GM12878 (cell line): ENCODE data around the gene CNRIP1. TPM values are rescaled to one million over a fixed set of nuclear protein-coding genes. Genes with fewer than 3 reads are reported as not detected.

Source experiments
- ATAC-seq: fragments of 200-7000 bp; cut with Tn5 transposase; 3 replicates; pipeline ENCODE4 v1.9.1; 2020; ENCODE audit warnings: mild to moderate bottlenecking, moderate library complexity
- BruUV-seq: library from RNA; stranded (reverse); fragments of 400-500 nt; replicated peaks from 2 replicates; lab custom pipeline; 2021; lab: Mats Ljungman, UMichigan
- CTCF ChIA-PET: fragments of 300-600 bp; sonication (Branson Sonifier 250); formaldehyde crosslinking; extraction: SDS; loops from one replicate; lab custom pipeline; 2021; ENCODE audit warnings: inconsistent platforms; lab: Yijun Ruan, JAX
- POLR2A ChIA-PET: fragments of 350-600 bp; formaldehyde crosslinking; extraction: SDS; loops from one replicate; lab custom pipeline; 2021; ENCODE audit warnings: inconsistent platforms; lab: Charles Lee
- RAD21 ChIA-PET: fragments of 300-600 bp; sonication (Branson Sonifier 250); formaldehyde crosslinking; loops from one replicate; lab custom pipeline; 2023; ENCODE audit warnings: antibody characterized with exemption; ENCODE audit not compliant: unreplicated experiment; lab: Charles Lee
- SMC1A ChIA-PET: fragments of 300-600 bp; sonication (Branson Sonifier 250); formaldehyde crosslinking; loops from one replicate; lab custom pipeline; 2023; ENCODE audit not compliant: unreplicated experiment, uncharacterized antibody; lab: Charles Lee
- DNase-seq: peaks from one replicate; pipeline ENCODE4 v3.0.0-alpha.2; 2011; ENCODE audit warnings: low read depth, low spot score
- FAIRE-seq: peaks from 3 replicates; lab custom pipeline; 2011; peaks lifted over from hg19 to GRCh38; lab: Jason Lieb, UNC
- H2AFZ ChIP-seq: 2 replicates; pipeline ENCODE4 v1.6.0; 2011; ENCODE audit warnings: low read depth, low read length, control low read depth; ENCODE audit not compliant: control insufficient read depth
- H3K27ac ChIP-seq: 2 replicates; pipeline ENCODE4 v1.5.1; 2011; ENCODE audit warnings: control low read depth; ENCODE audit not compliant: control insufficient read depth, insufficient read depth
- H3K27me3 ChIP-seq, 2 experiments: replicated peaks in 1 of 2; 2 replicates each; pipeline versions ENCODE4 v1.6.0 to v1.6.1; 2011; ENCODE audit warnings: low read length in 1 of 2; ENCODE audit not compliant: control insufficient read depth in 2 of 2, insufficient read depth in 2 of 2
- H3K36me3 ChIP-seq, 2 experiments: 2 replicates each; pipeline ENCODE4 v1.5.1; 2011; ENCODE audit warnings: low read length in 1 of 2; ENCODE audit not compliant: control insufficient read depth in 2 of 2, insufficient read depth in 2 of 2
- H3K4me1 ChIP-seq: 2 replicates; pipeline ENCODE4 v1.6.1; 2011; ENCODE audit warnings: mild to moderate bottlenecking, low read length, moderate library complexity, mixed read lengths; ENCODE audit not compliant: control insufficient read depth, insufficient read depth
- H3K4me2 ChIP-seq: 2 replicates; pipeline ENCODE4 v1.6.0; 2011; ENCODE audit warnings: control low read depth; ENCODE audit not compliant: control insufficient read depth, insufficient read depth
- H3K4me3 ChIP-seq: fragments of 200-600 bp; sonication (generic); 2 replicates; pipeline ENCODE4 v1.5.1; 2016
- H3K79me2 ChIP-seq: 2 replicates; pipeline ENCODE4 v1.6.0; 2011; ENCODE audit warnings: low read length; ENCODE audit not compliant: control insufficient read depth, insufficient read depth
- H3K9ac ChIP-seq: 2 replicates; pipeline ENCODE4 v1.8.0; 2011; ENCODE audit warnings: low read length, control low read depth, mixed read lengths; ENCODE audit not compliant: control insufficient read depth, insufficient read depth
- H3K9me3 ChIP-seq: replicated peaks from 3 replicates; pipeline ENCODE4 v1.5.1; 2011; ENCODE audit warnings: mild to moderate bottlenecking, low read length; ENCODE audit not compliant: control insufficient read depth, insufficient read depth
- H4K20me1 ChIP-seq: 2 replicates; pipeline ENCODE4 v1.6.0; 2011; ENCODE audit not compliant: control insufficient read depth, insufficient read depth
- ATF2 ChIP-seq: IDR thresholded peaks from 2 replicates; pipeline ENCODE4 v1.6.1; 2012; ENCODE audit warnings: low read length, inconsistent platforms
- BACH1 ChIP-seq: fragments of 450-650 bp; IDR thresholded peaks from 2 replicates; pipeline ENCODE4 v1.6.1; 2017; ENCODE audit warnings: mild to moderate bottlenecking, borderline replicate concordance
- BCL11A ChIP-seq: IDR thresholded peaks from 2 replicates; pipeline ENCODE4 v1.6.1; 2011; ENCODE audit warnings: low read depth, low read length
- BCL3 ChIP-seq: IDR thresholded peaks from 2 replicates; pipeline ENCODE4 v1.6.1; 2011; ENCODE audit warnings: borderline replicate concordance, low read depth, mild to moderate bottlenecking, moderate library complexity, low read length; ENCODE audit not compliant: insufficient read depth, poor library complexity, severe bottlenecking
- BMI1 ChIP-seq: fragments of 450-650 bp; IDR thresholded peaks from 2 replicates; pipeline ENCODE4 v1.6.1; 2016; ENCODE audit warnings: mild to moderate bottlenecking, moderate library complexity, borderline replicate concordance
- CBFB ChIP-seq: IDR thresholded peaks from 2 replicates; pipeline ENCODE4 v1.6.1; 2016; ENCODE audit warnings: antibody characterized with exemption, low read depth
- CREB1 ChIP-seq: IDR thresholded peaks from 2 replicates; pipeline ENCODE4 v1.6.1; 2012; ENCODE audit warnings: low read depth, mild to moderate bottlenecking, inconsistent platforms
- DPF2 ChIP-seq: fragments of 450-650 bp; IDR thresholded peaks from 2 replicates; pipeline ENCODE4 v1.6.1; 2017; ENCODE audit warnings: mild to moderate bottlenecking
- E2F8 ChIP-seq: fragments of 450-650 bp; IDR thresholded peaks from 2 replicates; pipeline ENCODE4 v1.6.1; 2018; ENCODE audit warnings: mild to moderate bottlenecking, low read depth, moderate library complexity; ENCODE audit not compliant: partially characterized antibody
- MLLT1 ChIP-seq: fragments of 450-650 bp; IDR thresholded peaks from 2 replicates; pipeline ENCODE4 v1.6.1; 2016; ENCODE audit warnings: mild to moderate bottlenecking
- PAX8 ChIP-seq: fragments of 450-650 bp; IDR thresholded peaks from 2 replicates; pipeline ENCODE4 v1.6.1; 2017; ENCODE audit warnings: mild to moderate bottlenecking, moderate library complexity
- RCOR1 ChIP-seq: conservative IDR thresholded peaks from 2 replicates; pipeline ENCODE4 v1.6.1; 2012; ENCODE audit warnings: low read depth, low read length, improper control_type of control experiment
- TCF7 ChIP-seq: IDR thresholded peaks from 2 replicates; pipeline ENCODE4 v1.6.1; 2014; ENCODE audit warnings: antibody characterized with exemption, borderline replicate concordance
- USF2 ChIP-seq: IDR thresholded peaks from 2 replicates; pipeline ENCODE4 v1.6.1; 2011; ENCODE audit warnings: low read depth, low read length, improper control_type of control experiment, borderline replicate concordance
- WGBS: methylation state at CpG from one replicate; pipeline ENCODE4 v1.1.6; 2016; ENCODE audit warnings: low lambda C conversion rate; ENCODE audit not compliant: insufficient replicate concordance, insufficient coverage; ENCODE audit errors: missing lambda C conversion rate; 5-methylcytosine and 5-hydroxymethylcytosine counted together
- in situ Hi-C: fragments of 300-500 bp; cut with MboI; formaldehyde crosslinking; loops from 9 replicates; pipeline ENCODE4 v1.14.3; 2018; ENCODE audit warnings: mixed read lengths
- intact Hi-C: fragments of 100-400 bp; cut with micrococcal nuclease; formaldehyde crosslinking; loops from one replicate; pipeline ENCODE4 v1.14.2; 2022; ENCODE audit not compliant: unreplicated experiment
- polyA plus RNA-seq, 11 experiments: library from polyadenylated mRNA; depleted of rRNA in 4 of 11; unstranded in 6 of 11; stranded (reverse) in 5 of 11; fragments of >200 nt; fragmentation: Nextera tagmentation in 4 of 11; fragmentation: Illumina TruSeq in 1 of 11; extraction: Ambion mirVana in 4 of 11; extraction: Trizol in 1 of 11; gene quantifications; 1 replicate in 1 of 11; 2 replicates in 10 of 11; pipeline versions ENCODE4 v1.2.1 to v1.2.3, GENCODE V29; 2011 to 2016; ENCODE audit warnings: inconsistent platforms in 2 of 11, missing spikeins in 2 of 11, low read depth in 1 of 11
- total RNA-seq, 4 experiments: library from RNA; depleted of rRNA in 3 of 4; stranded (reverse); fragments of >200 nt in 3 of 4; fragmentation: Illumina TruSeq in 1 of 4; extraction: Trizol in 1 of 4; gene quantifications; 2 replicates each; pipeline versions ENCODE4 v1.2.1 to v1.2.3, GENCODE V29; 2013 to 2021

Gene CNRIP1
- total and polyA plus RNA-seq, 10 of the 15 experiments (the other 5 are each of a cell fraction or from before 2014, with no cell fraction given), result not detected

GRCh38 chr2:68290901-68291300 is 28.8 kb downstream of the CNRIP1 start:
- ChIA-PET CTCF (interaction anchor here (0.7 to 3.9 kb wide), 8 partner anchors 11 to 801 kb away, joined by 3 to 45 read pairs (median 7); no protein-coding TSS in a partner anchor), SMC1A (interaction anchor here (0.7 to 3.4 kb wide), 10 partner anchors 8 to 173 kb away, joined by 3 to 19 read pairs (median 4); no protein-coding TSS in a partner anchor), POLR2A (interaction anchor here (1.2 kb wide), 1 partner anchor 153 kb away, joined by 3 read pairs; no protein-coding TSS in a partner anchor), RAD21 (interaction anchor here (0.7 to 6.7 kb wide), 4 partner anchors 11 to 172 kb away, joined by 3 to 25 read pairs (median 4); no protein-coding TSS in a partner anchor)
- no peak overlapping the region for H3K27ac ChIP-seq
- in situ Hi-C loops (no loop called here), intact Hi-C loops (loop anchor here (5.0 kb wide), 1 partner anchor 151 kb away; no protein-coding TSS in a partner anchor)
- H3K4me1 ChIP-seq, result peaks cover 6% of the 10 kb centered on the region
- no peaks in the 10 kb centered on the region for H3K9me3 ChIP-seq
- H3K4me3 ChIP-seq, result no peak overlapping the region
- no peak overlapping the region for H3K9ac ChIP-seq
- no peak for DNase-seq
- no peak overlapping the region for H3K4me2 ChIP-seq
- no peak for ATAC-seq
- no peaks in the 10 kb centered on the region for H3K79me2 ChIP-seq
- H3K27me3 ChIP-seq, result no peaks in the 10 kb centered on the region
- H2AFZ ChIP-seq, result peak overlapping the region; percentile 60
- no peak for FAIRE-seq
- TF ChIP-seq BCL11A (no peak), CREB1 (no peak), PAX8 (no peak), E2F8 (no peak), USF2 (no peak), CBFB (no peak), MLLT1 (no peak), RCOR1 (no peak), TCF7 (no peak), BCL3 (no peak), DPF2 (no peak), ATF2 (no peak), BMI1 (no peak), BACH1 (no peak)
- no peaks in the 10 kb centered on the region for H4K20me1 ChIP-seq
- no TSS peak for BruUV-seq
- 55% methylated on average over 5 of the region's 5 CpGs for WGBS
- H3K36me3 ChIP-seq, result no peaks in the 10 kb centered on the region
